Right kidney (tissue), 1 donor: ENCODE data around the gene OPA1.

Experiments
- DNase-seq: peaks from one replicate; pipeline ENCODE4 v3.0.0-alpha.2; 2016

Gene OPA1

DNA sequence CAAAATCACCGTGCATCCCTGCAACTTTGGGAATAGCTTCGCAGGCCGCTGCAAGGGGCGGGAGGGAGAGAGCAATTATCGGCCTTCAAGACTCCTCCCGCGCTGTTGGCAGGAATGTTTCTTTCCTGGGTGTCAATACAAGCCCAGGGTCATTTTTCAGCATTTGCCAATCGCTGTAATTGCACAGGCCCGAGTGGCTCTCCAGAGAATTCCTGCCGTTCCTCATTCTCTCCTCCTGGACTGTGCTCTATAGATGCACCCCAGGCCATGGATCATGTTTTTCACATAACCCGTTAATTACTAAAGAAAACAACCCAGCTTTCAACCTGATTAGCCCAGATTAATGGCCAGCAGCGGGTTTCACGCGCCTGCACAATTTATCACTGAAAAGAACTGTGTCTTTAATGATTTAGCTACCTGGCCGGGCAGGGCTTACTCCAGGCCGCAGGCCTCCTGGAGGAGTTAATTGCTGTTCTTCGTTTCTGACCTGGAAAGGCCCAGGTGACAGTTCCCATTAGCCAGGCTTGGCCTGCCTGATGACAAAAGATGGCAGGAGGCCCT, 144.3 kb downstream of the OPA1 start:
- DNase-seq = peak; percentile 33

- no peak for DNase-seq
Measured at GRCh38 chr3:193742628-193743027, 149.6 kb downstream of the OPA1 start.

DNA sequence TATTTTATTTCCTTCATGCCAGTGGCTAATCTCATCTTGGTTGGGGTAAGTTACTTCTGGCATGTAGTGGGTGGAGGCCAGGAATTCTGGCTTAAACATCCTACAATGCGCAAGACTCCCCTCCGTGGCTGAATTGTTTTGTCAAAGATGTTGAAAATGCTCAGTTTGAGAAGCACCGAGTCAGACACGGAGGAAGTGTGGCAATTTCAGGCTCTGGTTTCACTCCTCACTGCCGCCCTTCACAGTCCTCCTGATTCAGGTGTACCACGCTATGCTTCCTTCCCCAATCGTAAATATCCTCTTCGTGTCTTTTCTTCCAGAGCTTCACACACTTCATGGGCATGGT, 150.7 kb downstream of the OPA1 start:
- DNase-seq = peak; percentile 62

DNA sequence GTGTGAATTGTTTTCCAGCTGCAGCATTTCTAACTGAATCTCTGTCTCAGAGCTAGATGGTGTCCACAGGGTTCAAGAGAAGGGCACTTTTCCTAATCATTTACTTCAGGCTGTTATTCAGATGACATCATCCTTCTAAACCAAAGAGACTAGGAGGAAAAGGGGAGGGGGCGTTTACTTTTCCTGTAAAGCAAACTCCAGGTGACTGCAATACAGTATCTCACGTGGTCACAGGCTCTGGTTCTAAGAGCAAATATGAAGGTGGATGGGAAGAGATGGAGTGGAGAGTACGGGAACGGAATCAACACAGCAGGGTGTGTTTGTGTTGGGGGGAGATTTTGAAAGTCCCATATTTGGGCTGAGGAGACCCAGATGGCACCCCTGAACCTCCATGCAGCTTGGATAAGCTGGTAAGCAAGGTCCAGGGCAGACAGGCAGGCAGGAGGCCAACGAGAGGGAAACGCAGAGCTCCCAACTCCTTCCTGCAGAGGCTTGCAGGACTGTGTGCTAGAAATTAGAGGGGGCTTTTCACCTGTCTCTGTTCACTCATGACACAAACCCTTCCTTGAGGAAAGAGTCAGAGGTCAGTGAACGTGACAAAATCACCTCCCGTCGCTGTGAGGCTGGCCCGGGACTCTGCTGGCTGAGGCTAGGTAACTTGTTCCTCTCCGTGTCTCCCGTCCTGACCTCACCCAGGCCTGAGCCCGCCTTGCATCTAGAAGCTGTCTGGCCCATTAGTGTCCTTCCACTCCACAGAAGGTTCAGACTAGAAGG, 151.2 kb downstream of the OPA1 start:
- peak; percentile 70 for DNase-seq

DNA sequence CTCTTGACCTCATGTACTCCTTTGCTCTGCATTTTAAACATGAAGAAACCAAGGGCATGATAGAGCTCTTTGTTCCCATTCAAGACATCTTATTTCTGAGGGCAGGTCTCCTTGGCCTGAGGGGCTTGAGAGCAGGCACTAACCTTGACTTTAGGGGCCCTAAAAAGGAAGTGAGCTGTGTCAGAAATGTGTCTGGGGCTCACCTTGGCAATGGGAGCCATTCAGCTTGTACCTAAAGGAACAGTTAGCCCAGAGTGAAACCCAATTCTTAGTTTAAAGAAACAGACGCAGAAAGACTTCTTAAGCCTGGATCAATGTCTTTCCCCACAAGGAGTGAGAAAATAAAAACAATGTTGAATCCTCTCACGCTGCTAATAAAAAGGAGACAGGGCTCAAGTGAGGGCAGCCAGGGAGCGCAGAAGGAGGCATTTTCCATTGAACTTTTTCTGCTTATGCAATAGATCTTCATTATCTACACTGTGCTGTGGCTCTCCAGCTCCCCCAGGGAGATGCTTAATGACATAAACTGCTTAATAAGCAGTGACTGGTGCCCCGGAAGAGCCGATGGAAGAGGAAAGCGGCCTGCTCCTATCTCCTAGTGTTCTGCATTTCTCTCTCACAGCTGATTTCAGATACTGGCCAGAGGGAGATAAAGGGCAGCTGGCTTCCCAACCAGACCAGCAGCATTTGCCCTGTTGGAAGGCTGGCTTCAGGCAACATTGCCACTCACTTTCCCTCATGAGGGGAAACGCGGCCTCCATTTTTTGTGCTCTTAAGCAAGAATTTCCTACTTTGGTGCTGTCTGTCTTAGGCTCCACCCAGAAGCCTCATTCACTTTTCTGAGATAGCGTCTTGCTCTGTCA, 152.0 kb downstream of the OPA1 start:
- DNase-seq = peak; percentile 48

DNA sequence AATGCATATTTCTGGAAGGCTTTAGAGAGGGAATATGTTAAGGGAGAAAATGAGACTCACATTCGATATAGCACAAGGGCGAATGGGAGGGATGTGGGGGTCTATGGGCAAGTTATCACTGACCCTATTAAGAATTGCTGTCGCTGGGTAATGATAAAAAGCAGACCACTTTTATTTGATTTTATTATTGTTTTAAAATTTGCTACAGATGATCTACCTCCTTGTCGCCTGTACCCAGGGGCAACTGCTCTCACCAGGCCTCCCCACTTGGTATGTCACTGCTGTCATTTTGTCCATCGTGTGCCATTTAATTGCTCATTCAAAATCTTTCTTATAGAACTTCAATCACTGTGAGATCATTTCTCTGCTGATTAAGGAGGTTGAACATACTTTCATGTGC, 153.8 kb downstream of the OPA1 start:
- DNase-seq = no peak
